ENCODE measurements around the gene ZBTB20.

- TF ChIP-seq CTCF (IDR thresholded peaks at IDR 0.05) (no peak), GABPA (IDR thresholded peaks at IDR 0.05; ENCODE audit: low read depth) (no peak), NFIC (IDR thresholded peaks at IDR 0.05; ENCODE audit: borderline replicate concordance) (no peak), SIN3A (IDR thresholded peaks at IDR 0.05; ENCODE audit: borderline replicate concordance, low read depth, low read length) (no peak), MAX (IDR thresholded peaks at IDR 0.05; ENCODE audit: low read depth) (no peak)
Measured at GRCh38 chr3:114361391-114361790, 785.7 kb downstream of the ZBTB20 start.

All from SK-N-SH (cell line).